Measurements from ENCODE around the gene NF2.

NF2 gene

DNA sequence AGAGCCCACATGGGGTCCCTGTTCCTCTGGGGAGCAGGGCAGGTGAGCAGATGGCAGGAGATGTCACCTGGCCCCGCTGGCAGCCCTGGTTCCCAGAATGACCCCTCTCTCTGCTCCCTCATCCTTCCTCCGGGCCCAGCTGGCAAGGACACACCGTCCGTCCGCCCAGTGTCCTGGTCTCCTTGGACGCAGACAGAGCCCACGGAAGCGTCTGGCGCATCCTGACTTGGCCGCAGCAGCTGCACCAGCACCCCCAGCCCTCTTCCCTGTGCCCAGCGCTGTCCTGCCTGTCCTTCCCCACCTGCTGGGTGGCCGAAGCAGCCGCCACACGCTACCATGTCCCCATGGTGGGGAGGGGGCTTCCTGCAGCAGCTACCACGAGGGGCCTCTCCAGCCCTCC is 106.8 kb downstream of the NF2 start:
- no peak overlapping the region for H3K4me3 ChIP-seq (ENCODE audit: low read depth, low read length)
- TF ChIP-seq, protein P1, sequence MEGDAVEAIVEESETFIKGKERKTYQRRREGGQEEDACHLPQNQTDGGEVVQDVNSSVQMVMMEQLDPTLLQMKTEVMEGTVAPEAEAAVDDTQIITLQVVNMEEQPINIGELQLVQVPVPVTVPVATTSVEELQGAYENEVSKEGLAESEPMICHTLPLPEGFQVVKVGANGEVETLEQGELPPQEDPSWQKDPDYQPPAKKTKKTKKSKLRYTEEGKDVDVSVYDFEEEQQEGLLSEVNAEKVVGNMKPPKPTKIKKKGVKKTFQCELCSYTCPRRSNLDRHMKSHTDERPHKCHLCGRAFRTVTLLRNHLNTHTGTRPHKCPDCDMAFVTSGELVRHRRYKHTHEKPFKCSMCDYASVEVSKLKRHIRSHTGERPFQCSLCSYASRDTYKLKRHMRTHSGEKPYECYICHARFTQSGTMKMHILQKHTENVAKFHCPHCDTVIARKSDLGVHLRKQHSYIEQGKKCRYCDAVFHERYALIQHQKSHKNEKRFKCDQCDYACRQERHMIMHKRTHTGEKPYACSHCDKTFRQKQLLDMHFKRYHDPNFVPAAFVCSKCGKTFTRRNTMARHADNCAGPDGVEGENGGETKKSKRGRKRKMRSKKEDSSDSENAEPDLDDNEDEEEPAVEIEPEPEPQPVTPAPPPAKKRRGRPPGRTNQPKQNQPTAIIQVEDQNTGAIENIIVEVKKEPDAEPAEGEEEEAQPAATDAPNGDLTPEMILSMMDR (IDR thresholded peaks at IDR 0.05; ENCODE audit: low read depth, low read length), result no peak

DNA sequence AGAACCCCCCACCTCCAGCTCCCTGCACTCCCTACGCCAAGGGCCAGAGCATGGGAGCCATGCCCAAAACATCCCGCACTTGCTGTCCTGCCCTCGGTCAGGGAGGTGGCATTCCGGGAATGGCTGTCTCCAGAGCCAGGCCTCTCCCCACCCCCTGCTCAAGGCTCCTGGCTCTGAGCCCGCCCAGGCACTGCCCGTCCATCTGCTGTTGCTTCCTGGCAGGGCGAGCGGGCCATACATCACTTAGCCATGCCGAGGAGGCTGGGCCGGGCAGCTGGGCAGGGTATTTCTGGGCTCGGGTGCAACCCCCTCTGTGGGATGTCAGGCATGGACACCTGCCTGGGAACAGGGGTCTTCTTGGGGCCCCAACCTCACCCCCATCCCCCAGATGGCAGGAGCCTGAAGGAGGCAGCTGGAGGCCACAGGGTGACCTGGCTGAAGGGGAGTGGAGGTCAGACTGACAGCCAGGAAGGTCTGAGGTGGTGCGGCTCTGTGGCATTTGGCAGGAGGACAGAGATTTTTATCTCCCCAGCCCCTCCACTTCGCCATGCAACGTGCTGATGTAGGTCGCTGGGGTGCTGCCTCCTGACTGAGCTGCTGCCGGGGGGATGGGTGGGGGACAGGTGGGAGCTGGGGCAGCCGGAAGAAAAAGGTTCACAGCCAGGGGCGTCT is 107.6 kb downstream of the NF2 start:
- TF ChIP-seq, protein P1 (IDR thresholded peaks at IDR 0.05; ENCODE audit: low read depth, low read length), result no peak
- H3K4me3 ChIP-seq (ENCODE audit: low read depth, low read length), result no peak overlapping the region

DNA sequence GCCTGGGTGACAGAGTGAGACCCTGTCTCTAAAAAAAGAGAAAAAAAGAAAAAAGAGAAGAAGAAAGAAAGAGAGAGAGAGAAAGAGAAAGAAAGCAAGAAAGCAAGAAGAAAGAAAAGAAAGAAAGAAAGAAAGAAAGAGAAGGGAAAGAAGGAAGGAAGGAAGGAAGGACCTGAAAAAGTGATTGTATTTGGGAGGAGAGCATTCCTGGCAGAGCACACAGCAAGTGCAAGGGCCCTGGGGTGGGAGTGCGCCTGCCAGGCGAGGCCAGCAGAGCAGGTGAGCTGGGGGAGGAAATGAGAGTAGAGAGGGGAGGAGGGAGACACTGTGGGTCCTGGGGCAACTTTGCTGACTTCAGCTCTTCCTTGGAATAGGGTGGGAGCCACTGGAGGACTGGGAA is 108.7 kb downstream of the NF2 start:
- TF ChIP-seq, protein P1 (IDR thresholded peaks at IDR 0.05; ENCODE audit: low read depth, low read length), result no peak

DNA sequence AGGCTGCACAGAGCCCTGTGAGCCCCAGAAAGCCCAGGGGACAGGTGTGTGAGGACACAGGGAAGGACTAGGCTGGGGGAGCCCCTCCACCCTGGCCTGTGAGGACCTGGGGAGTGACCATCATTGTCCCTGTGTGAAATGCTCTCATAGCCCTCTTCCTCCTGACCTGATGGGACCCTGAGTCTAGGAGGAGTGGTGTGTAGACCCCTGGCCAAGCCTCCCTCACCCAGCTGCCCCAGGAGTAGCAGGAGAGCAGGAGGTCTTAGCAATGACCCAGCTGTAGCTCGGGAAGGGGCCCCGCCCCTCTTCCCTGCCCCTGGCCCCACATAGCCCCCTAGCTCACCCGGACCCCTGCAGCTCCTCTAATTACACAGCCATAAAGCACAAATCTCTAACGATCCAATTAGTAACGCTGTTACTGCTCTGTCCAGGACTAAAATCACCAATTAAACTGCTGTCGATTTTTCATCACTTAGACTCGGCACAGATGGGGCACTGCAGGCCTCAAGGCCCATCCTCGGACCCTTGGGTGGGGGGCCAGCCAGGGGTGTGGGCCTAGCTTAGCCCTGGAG is 109.8 kb downstream of the NF2 start:
- H3K4me3 ChIP-seq (ENCODE audit: low read depth, low read length), result no peak overlapping the region
- TF ChIP-seq, protein P1 (IDR thresholded peaks at IDR 0.05; ENCODE audit: low read depth, low read length), result no peak

More for the DNA sequence above, 108.7 kb downstream of the NF2 start:
- no peak overlapping the region for H3K4me3 ChIP-seq (ENCODE audit: low read depth, low read length)

DNA sequence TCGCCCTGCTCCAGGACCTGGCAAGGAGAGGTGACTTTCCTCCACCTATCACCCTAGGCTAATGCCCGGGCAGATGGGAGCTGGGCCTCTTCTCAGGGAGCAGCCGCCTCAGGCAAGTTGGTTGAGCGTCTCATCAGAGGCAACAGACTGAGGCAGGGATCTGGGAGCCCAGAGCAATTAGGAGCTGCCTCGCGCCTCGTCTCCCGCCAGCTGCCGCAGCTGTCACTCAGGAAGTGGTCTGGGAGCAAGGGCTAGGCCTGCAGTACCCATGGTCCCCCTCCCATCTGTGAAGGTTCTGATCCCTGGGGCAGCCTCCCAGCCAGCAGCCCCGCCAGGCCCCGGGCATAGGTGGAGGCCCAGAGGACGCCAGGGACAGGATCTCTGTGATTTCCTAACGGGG is 111.8 kb downstream of the NF2 start:
- H3K4me3 ChIP-seq (ENCODE audit: low read depth, low read length), result no peak overlapping the region
- TF ChIP-seq, protein P1 (IDR thresholded peaks at IDR 0.05; ENCODE audit: low read depth, low read length), result no peak

DNA sequence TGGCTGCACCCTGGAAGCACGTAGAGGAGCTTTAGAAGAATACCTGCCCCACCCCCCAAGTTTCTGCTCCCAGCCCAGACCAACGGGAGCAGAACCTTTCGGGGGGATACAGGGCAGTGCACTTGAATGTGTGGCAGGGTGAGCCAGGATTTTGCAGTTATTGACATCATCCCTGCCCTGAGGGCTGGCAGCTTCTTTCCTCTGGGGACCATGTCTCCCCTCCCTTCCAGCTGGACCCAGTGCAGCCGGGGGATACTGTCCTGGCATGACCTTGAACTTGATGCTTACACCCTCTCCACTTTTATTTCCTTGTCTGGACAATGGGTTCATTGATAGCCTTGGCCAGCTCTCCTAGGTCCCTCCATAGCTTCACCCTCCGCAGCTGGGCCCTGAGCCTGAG is 112.3 kb downstream of the NF2 start:
- H3K4me3 ChIP-seq (ENCODE audit: low read depth, low read length), result no peak overlapping the region
- TF ChIP-seq, protein P1 (IDR thresholded peaks at IDR 0.05; ENCODE audit: low read depth, low read length), result no peak

DNA sequence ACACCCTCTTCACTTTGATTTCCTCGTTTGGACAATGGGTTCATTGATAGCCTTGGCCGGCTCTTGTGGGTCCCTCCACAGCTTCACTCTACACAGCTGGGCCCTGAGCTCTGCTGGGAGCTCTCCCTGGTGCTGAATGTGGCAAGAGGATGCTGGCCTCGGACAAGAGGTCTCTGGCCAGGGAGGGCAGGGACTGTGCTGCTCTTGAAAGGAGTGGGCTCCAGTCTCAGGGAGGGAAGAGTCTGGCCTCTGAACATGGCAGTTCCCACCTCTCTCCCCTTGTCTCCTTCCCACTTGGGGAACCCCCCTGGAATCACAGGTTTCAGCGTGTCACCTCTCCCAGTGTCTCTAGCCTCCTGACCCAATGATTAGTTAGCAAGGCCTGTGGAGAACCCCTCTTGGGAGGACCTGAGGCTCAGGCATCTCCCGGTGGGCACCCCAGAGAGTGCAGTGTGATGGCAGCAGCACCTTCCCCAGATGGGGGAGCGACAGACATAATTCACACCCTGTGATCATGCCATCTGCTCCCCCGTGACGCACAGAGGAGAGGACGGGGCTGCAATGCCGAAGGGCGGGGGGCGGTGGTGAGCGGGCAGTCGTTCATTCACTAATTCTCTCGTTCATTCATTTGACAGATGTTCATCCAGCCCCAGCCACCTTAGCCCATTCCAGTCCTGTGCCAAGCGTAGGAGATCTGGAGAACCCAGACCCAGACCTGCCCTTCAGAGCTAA is 113.5 kb downstream of the NF2 start:
- no peak overlapping the region for H3K4me3 ChIP-seq (ENCODE audit: low read depth, low read length)
- TF ChIP-seq, protein P1 (IDR thresholded peaks at IDR 0.05; ENCODE audit: low read depth, low read length), result no peak

Data from WI38 (cell line).